GM23338 (cell line): ENCODE measurements around the gene FAM168A. TPM values are rescaled to one million over a fixed set of nuclear protein-coding genes. Genes with fewer than 3 reads are reported as not detected.

Source experiments
- ATAC-seq: fragments of 200-7000 bp; cut with Tn5 transposase; 3 replicates; pipeline ENCODE4 v1.9.1; 2020
- DNase-seq: peaks from one replicate; pipeline ENCODE4 v3.0.0-alpha.2; 2015; ENCODE audit warnings: low spot score
- H2AFZ ChIP-seq: fragments of 200-600 bp; sonication (generic); 2 replicates; pipeline ENCODE4 v1.8.0; 2016; ENCODE audit warnings: antibody characterized with exemption, mild to moderate bottlenecking, moderate library complexity
- H3F3A ChIP-seq: fragments of 200-600 bp; sonication (generic); replicated peaks from 2 replicates; pipeline ENCODE4 v1.8.0; 2017; ENCODE audit warnings: antibody characterized with exemption, mixed run types, low read depth
- H3K27ac ChIP-seq: fragments of 200-600 bp; sonication (generic); 2 replicates; pipeline ENCODE4 v1.6.1; 2016; ENCODE audit warnings: low read depth
- H3K27me3 ChIP-seq: fragments of 200-600 bp; sonication (generic); 2 replicates; pipeline ENCODE4 v1.8.0; 2016; ENCODE audit warnings: mild to moderate bottlenecking, mixed run types, moderate library complexity; ENCODE audit not compliant: insufficient read depth
- H3K36me3 ChIP-seq: fragments of 200-600 bp; sonication (generic); 2 replicates; pipeline ENCODE4 v1.8.0; 2016; ENCODE audit warnings: mild to moderate bottlenecking; ENCODE audit not compliant: insufficient read depth
- H3K4me1 ChIP-seq: fragments of 200-600 bp; sonication (generic); 2 replicates; pipeline ENCODE4 v1.8.0; 2016; ENCODE audit warnings: mild to moderate bottlenecking, moderate library complexity; ENCODE audit not compliant: insufficient read depth
- H3K4me2 ChIP-seq: fragments of 200-600 bp; sonication (generic); 2 replicates; pipeline ENCODE4 v1.7.1; 2017; ENCODE audit warnings: mixed run types
- H3K4me3 ChIP-seq: fragments of 200-600 bp; sonication (generic); 2 replicates; pipeline ENCODE4 v1.6.1; 2016; ENCODE audit warnings: mixed run types
- H3K79me2 ChIP-seq: fragments of 200-600 bp; sonication (generic); replicated peaks from 2 replicates; pipeline ENCODE4 v1.8.0; 2017; ENCODE audit warnings: mild to moderate bottlenecking; ENCODE audit not compliant: insufficient read depth
- H3K9me2 ChIP-seq: fragments of 200-600 bp; sonication (generic); 2 replicates; pipeline ENCODE4 v1.8.0; 2017; ENCODE audit not compliant: insufficient read depth
- H4K20me1 ChIP-seq: fragments of 200-600 bp; sonication (generic); replicated peaks from 2 replicates; pipeline ENCODE4 v1.8.0; 2017; ENCODE audit warnings: mild to moderate bottlenecking; ENCODE audit not compliant: insufficient read depth
- H3K27ac Mint-ChIP-seq: 2 replicates; pipeline ENCODE4 v1.8.0; 2020; ENCODE audit warnings: inconsistent platforms, mild to moderate bottlenecking, moderate library complexity, mixed read lengths
- H3K27me3 Mint-ChIP-seq: 3 replicates; pipeline ENCODE4 v1.8.0; 2022; ENCODE audit warnings: low read depth, mild to moderate bottlenecking, moderate library complexity, mixed read lengths, inconsistent platforms; ENCODE audit not compliant: insufficient read depth, poor library complexity
- H3K36me3 Mint-ChIP-seq: 3 replicates; pipeline ENCODE4 v1.8.0; 2021; ENCODE audit warnings: low read depth, mild to moderate bottlenecking, inconsistent platforms, moderate library complexity, mixed read lengths
- H3K4me1 Mint-ChIP-seq: 3 replicates; pipeline ENCODE4 v1.8.0; 2020; ENCODE audit warnings: mild to moderate bottlenecking, inconsistent platforms, mixed read lengths
- H3K4me3 Mint-ChIP-seq: 3 replicates; pipeline ENCODE4 v1.8.0; 2021; ENCODE audit warnings: moderate library complexity, mild to moderate bottlenecking, inconsistent platforms, mixed read lengths
- H3K9me3 Mint-ChIP-seq: 3 replicates; pipeline ENCODE4 v1.8.0; 2020; ENCODE audit warnings: moderate library complexity, mild to moderate bottlenecking, inconsistent platforms, mixed read lengths
- CREB1 ChIP-seq: fragments of 250-450 bp; sonication (Bioruptor Pico); IDR thresholded peaks from 2 replicates; pipeline ENCODE4 v1.5.0; 2020; ENCODE audit warnings: low read depth, mild to moderate bottlenecking, moderate library complexity
- EZH2phosphoT487 ChIP-seq: fragments of 200-600 bp; sonication (generic); IDR thresholded peaks from one replicate; pipeline ENCODE4 v1.8.1; 2018; ENCODE audit warnings: antibody characterized with exemption; ENCODE audit not compliant: unreplicated experiment
- JUNB ChIP-seq: IDR thresholded peaks from one replicate; pipeline ENCODE4 v1.6.1; 2016; ENCODE audit warnings: antibody characterized with exemption; ENCODE audit not compliant: unreplicated experiment
- NANOG ChIP-seq: IDR thresholded peaks from 2 replicates; pipeline ENCODE4 v1.6.1; 2016; ENCODE audit warnings: antibody characterized with exemption, borderline replicate concordance
- REST ChIP-seq: IDR thresholded peaks from one replicate; pipeline ENCODE4 v1.6.1; 2018; ENCODE audit warnings: antibody characterized with exemption; ENCODE audit not compliant: unreplicated experiment
- STAT1 ChIP-seq: IDR thresholded peaks from one replicate; pipeline ENCODE4 v1.6.1; 2016; ENCODE audit warnings: antibody characterized with exemption; ENCODE audit not compliant: unreplicated experiment
- ZNF114 ChIP-seq: fragments of 250-450 bp; sonication (Bioruptor Pico); IDR thresholded peaks from 2 replicates; pipeline ENCODE4 v1.5.0; 2020; ENCODE audit warnings: mild to moderate bottlenecking, moderate library complexity
- ZNF331 ChIP-seq: fragments of 250-450 bp; sonication (Bioruptor Pico); IDR thresholded peaks from 2 replicates; pipeline ENCODE4 v1.5.0; 2020; ENCODE audit warnings: low read depth, mild to moderate bottlenecking, moderate library complexity
- polyA plus RNA-seq: library from polyadenylated mRNA; unstranded; fragments of >200 nt; fragmentation: Nextera tagmentation; extraction: Ambion mirVana; gene quantifications from 2 replicates; pipeline ENCODE4 v1.2.1, GENCODE V29; 2016
- total RNA-seq: library from RNA; depleted of rRNA; stranded (reverse); fragments of >200 nt; shearing (Covaris generic); gene quantifications from 2 replicates; pipeline ENCODE4 v1.2.3, GENCODE V29; 2014

FAM168A gene
- total and polyA plus RNA-seq, 2 experiments from 2014 or later = 8.0 to 20.3 TPM

DNA sequence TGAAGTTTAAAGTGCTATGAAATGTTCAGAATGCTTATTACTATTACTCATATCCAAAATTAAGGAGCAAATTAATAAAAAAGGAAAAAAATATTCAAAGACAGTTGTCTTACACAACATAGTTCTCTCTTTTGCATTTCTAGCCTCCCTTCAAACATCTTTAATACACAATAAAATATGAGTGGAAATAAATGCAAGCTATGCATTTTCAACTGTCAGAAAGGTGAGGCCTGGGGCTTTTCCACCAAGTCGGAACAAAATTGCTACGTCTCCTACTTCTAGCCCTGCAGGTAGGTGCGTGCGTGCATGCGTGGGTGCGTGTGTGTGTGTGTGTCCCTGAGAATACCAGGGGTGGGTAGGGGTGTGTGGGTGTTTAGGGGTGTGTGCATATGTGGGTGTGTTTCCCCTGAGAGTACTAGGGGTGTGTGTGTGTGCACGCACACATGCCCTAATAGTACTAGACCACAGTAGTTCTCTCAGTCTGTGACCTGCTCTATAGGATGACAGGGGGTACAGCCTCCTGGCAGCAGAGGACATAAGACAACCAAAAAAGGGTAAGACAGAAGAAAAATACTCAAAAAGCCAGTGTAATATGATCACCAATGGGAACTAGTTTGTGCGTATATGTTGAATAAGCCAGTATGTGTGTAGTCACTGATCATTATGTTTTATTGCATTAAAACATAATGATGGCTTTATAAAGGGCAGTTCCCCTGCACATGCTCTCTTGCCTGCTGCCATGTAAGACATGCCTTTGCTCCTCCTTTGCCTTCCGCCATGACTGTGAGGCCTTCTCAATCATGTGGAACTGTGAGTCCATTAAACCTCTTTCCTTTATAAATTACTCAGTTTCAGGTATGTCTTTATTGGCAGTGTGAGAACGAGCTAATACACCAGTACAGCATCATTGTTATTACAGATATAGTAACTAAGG is 89.4 kb downstream of the FAM168A start (continued):
- TF ChIP-seq REST (no peak), STAT1 (no peak), CREB1 (no peak), ZNF331 (CRISPR knock-in tag) (no peak), JUNB (no peak), ZNF114 (CRISPR knock-in tag) (no peak), NANOG (no peak)

DNA sequence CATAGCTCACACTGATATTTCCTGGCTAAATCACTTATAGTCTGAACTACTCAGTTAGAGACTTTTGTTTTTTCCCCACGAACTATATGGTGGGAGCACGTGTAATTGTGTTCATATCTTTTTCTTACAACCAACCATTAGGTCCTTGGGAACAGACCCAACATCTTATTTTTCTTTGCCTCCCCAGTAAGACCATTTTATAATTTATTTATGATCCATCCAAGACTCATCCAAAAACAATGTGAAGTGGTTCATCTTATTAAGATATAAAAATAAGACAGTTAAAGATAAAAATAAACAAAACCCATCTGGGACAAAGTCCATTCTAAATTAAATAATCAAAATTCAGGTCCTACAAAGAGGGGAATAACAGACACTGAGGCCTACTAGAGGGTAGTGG is 90.8 kb downstream of the FAM168A start:
- Histone ChIP-seq H3F3A (no peaks in the 10 kb centered on the region), H3K27ac (no peak overlapping the region), H3K79me2 (peaks cover 41% of the 10 kb centered on the region), H3K4me3 (no peak overlapping the region), H3K27me3 (no peaks in the 10 kb centered on the region), H2AFZ (no peak overlapping the region), H3K4me2 (no peak overlapping the region), H3K36me3 (no peaks in the 10 kb centered on the region), H3K4me1 (no peaks in the 10 kb centered on the region), H3K9me2 (no peaks in the 10 kb centered on the region), H4K20me1 (peaks cover 5% of the 10 kb centered on the region; the same call in 1 of the 2 replicates)
- Mint-ChIP-seq H3K4me3 (no peak overlapping the region), H3K9me3 (peaks cover 13% of the 10 kb centered on the region), H3K4me1 (no peaks in the 10 kb centered on the region), H3K36me3 (peaks cover 23% of the 10 kb centered on the region), H3K27ac (no peak overlapping the region), H3K27me3 (no peaks in the 10 kb centered on the region)
- no peak for ATAC-seq
- TF ChIP-seq REST (no peak), CREB1 (no peak), STAT1 (no peak), NANOG (no peak), ZNF331 (CRISPR knock-in tag) (no peak), EZH2phosphoT487 (no peak)
- DNase-seq = no peak
